ENCODE results near the gene USP37. TPM values are rescaled to one million over a fixed set of nuclear protein-coding genes. Genes with fewer than 3 reads are reported as not detected.

USP37 gene
- total and polyA plus RNA-seq, 12 donors = 2.5 to 30.7 (median 13.3) TPM

DNA sequence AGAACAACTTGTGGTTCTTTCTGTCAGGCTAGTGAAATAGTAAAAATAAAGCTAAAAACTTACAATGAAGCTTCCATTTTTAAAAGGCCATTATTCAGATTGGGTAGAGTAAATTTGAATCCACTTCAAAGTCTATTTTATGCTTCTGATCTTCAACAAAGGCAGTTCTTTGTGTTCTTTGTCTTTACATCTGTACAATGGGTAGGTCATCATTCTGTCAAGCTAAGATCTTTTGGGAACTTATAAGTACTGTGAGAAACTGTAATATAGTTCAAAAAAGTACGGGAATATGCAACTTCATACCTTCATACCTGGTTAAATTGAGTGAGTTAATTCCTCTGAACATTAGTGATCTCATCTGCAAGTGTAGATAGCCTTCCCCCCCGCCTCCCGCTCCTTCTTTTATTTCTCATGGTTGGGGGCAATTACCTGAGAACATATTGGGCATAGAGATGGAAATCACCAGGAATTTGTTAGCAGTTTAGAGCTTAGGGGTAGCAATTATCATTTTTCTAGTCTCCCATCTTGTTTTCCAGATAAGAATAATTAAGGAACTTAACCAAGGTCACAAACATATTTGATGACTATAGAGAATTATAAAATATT, 10.2 kb upstream of the USP37 start:
- WGBS, 4 donors = 95 to 97% (median 95%) methylated on average over 3 of the region's 3 CpGs
- no peaks in the 10 kb centered on the region for H3K27me3 ChIP-seq

DNA sequence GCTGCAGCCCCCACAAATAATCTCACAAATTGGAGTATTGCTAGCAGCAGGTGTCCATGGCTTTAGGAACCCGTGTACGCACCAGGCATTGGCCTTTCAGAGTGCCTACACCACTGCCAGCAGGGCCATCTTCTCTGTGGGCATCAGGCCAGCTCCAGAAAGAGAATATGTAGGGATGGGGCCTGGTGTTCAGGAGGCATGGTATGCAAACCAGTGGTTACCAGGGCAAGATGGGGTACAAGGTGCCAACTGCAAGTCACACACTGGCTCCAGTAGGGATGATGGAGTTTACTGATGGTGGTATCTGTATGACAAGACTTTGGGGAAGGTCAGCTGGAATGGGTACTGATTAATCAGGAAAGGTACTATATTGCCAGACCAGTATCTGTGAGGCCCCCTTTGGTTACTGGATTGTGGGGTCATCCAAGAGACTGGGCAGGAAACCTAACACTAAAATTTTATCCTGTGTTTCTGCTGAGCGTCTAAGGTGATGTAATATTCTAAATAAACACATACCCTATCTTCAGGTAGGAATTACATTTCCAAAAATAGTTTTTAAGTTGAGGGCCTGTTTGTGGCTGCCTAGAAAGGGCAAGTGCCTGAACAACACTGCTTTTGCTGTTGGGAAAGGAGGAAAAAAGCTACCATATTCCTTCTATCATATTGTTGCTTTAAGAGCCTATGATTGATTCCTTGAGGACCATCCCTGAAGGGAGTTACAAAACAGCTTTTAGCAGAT, 9.5 kb upstream of the USP37 start:
- H3K27ac ChIP-seq = no peak overlapping the region
- WGBS, 4 donors = 93 to 100% (median 96%) methylated on average over 3 of the region's 3 CpGs
- no peak for DNase-seq
- H3K9me3 ChIP-seq (replicated peaks in 1 of 3) = no peaks in the 10 kb centered on the region
- H3K36me3 ChIP-seq (replicated peaks in 1 of 2) = peaks cover 0 to 13% of the 10 kb centered on the region in 2 donors
- intact Hi-C loops (cut with DNase I) = loop anchor here in 1 of 2 donors (10.0 kb wide), 1 partner anchor 67 kb away; no protein-coding TSS in a partner anchor
- H3K4me3 ChIP-seq = no peak overlapping the region
- TF ChIP-seq, protein P1, sequence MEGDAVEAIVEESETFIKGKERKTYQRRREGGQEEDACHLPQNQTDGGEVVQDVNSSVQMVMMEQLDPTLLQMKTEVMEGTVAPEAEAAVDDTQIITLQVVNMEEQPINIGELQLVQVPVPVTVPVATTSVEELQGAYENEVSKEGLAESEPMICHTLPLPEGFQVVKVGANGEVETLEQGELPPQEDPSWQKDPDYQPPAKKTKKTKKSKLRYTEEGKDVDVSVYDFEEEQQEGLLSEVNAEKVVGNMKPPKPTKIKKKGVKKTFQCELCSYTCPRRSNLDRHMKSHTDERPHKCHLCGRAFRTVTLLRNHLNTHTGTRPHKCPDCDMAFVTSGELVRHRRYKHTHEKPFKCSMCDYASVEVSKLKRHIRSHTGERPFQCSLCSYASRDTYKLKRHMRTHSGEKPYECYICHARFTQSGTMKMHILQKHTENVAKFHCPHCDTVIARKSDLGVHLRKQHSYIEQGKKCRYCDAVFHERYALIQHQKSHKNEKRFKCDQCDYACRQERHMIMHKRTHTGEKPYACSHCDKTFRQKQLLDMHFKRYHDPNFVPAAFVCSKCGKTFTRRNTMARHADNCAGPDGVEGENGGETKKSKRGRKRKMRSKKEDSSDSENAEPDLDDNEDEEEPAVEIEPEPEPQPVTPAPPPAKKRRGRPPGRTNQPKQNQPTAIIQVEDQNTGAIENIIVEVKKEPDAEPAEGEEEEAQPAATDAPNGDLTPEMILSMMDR (IDR thresholded peaks at IDR 0.05) = no peak
- TF ChIP-seq POLR2A (IDR thresholded peaks at IDR 0.05) = no peak
- H3K27me3 ChIP-seq = no peaks in the 10 kb centered on the region
- peaks cover 0 to 17% of the 10 kb centered on the region in 2 donors for H3K4me1 ChIP-seq (replicated peaks in 1 of 2)

More for the DNA sequence above, 10.2 kb upstream of the USP37 start:
- Histone ChIP-seq H3K4me1 (replicated peaks in 1 of 2) (peaks cover 0 to 17% of the 10 kb centered on the region in 2 donors), H3K9me3 (replicated peaks in 1 of 3) (no peaks in the 10 kb centered on the region), H3K36me3 (replicated peaks in 1 of 2) (peaks cover 0 to 21% of the 10 kb centered on the region in 2 donors), H3K27ac (no peak overlapping the region), H3K4me3 (no peak overlapping the region)
- TF ChIP-seq, protein P1 (IDR thresholded peaks at IDR 0.05) = no peak
- no peak for TF ChIP-seq POLR2A (IDR thresholded peaks at IDR 0.05)
- DNase-seq = no peak
- intact Hi-C loops (cut with DNase I) = loop anchor here in 1 of 2 donors (10.0 kb wide), 1 partner anchor 66 kb away; no protein-coding TSS in a partner anchor

DNA sequence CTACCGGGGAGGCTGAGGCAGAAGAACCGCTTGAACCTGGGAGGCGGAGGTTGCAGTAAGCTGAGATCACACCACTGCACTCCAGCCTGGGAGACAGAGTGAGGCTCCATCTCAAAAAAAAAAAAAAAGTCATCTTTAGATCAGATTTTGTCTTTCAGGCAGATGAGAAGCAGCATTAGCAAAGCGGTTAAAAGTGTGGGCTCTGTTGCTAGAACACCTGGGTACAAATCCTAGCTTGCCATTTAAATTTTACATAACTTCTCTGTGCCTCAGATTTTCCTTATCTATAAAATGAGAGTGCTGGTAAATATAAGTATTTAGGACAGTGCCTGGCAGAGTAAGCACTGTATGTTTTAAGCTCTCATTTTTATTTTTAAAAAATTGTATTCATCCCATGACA, 8.7 kb upstream of the USP37 start:
- intact Hi-C loops (cut with DNase I) = loop anchor here in 1 of 2 donors (10.0 kb wide), 1 partner anchor 68 kb away; no protein-coding TSS in a partner anchor
- Histone ChIP-seq H3K4me1 (replicated peaks in 1 of 2) (peaks cover 0 to 17% of the 10 kb centered on the region in 2 donors), H3K4me3 (no peak overlapping the region), H3K9me3 (replicated peaks in 1 of 3) (no peaks in the 10 kb centered on the region), H3K36me3 (replicated peaks in 1 of 2) (peaks cover 0 to 5% of the 10 kb centered on the region in 2 donors), H3K27ac (no peak overlapping the region), H3K27me3 (no peaks in the 10 kb centered on the region)
- TF ChIP-seq, protein P1 (IDR thresholded peaks at IDR 0.05) = no peak
- no peak for TF ChIP-seq POLR2A (IDR thresholded peaks at IDR 0.05)
- no peak for DNase-seq
- WGBS, 4 donors = 93 to 100% (median 97%) methylated on average over 3 to 4 of the region's 4 CpGs

DNA sequence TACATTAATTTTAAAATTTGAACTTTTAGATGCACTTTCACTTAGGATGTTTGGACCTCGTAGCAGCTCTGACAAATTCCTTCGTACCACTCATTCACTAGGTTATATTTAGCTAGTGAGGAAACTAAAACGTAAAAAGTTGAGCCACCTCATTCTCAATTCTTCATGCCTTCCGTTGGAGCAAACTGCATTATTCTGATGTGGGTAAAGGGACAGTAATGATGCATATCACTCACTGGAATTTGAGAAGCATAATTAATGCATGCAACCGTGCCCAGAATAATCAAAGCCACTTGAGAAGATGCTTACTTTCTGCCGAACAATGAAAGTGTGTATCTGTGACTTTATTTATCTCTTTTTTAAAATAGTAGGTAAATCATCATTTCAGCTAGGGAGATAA, 2.7 kb upstream of the USP37 start:
- H3K4me1 ChIP-seq (replicated peaks in 1 of 2) = peaks cover 21 to 41% of the 10 kb centered on the region in 2 donors
- peak overlapping the region in 1 of 4 donors; percentile 92 for H3K4me3 ChIP-seq
- TF ChIP-seq POLR2A (IDR thresholded peaks at IDR 0.05) = peak in 1 of 2 donors; percentile 17
- TF ChIP-seq, protein P1 (IDR thresholded peaks at IDR 0.05) = no peak
- H3K27ac ChIP-seq = peak overlapping the region; percentile 41 to 99 (median 97)
- intact Hi-C loops (cut with DNase I) = loop anchor here in 1 of 2 donors (10.0 kb wide), 1 partner anchor 74 kb away; no protein-coding TSS in a partner anchor
- H3K9me3 ChIP-seq (replicated peaks in 1 of 3) = no peaks in the 10 kb centered on the region
- 12 to 21% (median 14%) methylated on average over 6 of the region's 6 CpGs for WGBS, 4 donors
- no peak for DNase-seq
- no peaks in the 10 kb centered on the region for H3K36me3 ChIP-seq (replicated peaks in 1 of 2)
- H3K27me3 ChIP-seq = no peaks in the 10 kb centered on the region

Data from adrenal gland (tissue), 12 donors.